ENCODE data around the gene WDR93. TPM values are rescaled to one million over a fixed set of nuclear protein-coding genes. Genes with fewer than 3 reads are reported as not detected.
A peak's percentile ranks its signal among the peaks of the same experiment; 100 is the strongest.

The WDR93 gene
- polyA plus RNA-seq, 2 of the 4 experiments (the other 2 are of a cell fraction): 0.10 to 0.26 TPM

DNA sequence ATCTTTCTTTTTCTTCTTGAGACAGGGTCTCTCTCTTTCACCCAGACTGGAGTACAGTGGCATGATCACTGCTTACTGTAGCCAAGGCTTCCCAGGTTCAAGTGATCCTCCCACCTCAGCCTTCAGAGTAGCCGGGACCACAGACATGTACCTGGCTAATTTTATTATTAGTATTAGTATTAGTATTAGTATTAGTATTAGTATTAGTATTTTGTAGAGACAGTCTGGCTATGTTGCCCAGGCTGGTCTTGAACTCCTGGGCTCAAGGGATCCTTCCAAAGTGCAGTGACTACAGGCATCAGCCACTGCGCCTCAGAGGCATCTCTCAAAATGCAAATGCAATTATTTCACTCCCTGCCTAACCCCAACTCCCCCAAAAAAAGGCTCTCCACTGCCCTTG, 37.0 kb upstream of the WDR93 start (continued):
- TF ChIP-seq, protein P1, sequence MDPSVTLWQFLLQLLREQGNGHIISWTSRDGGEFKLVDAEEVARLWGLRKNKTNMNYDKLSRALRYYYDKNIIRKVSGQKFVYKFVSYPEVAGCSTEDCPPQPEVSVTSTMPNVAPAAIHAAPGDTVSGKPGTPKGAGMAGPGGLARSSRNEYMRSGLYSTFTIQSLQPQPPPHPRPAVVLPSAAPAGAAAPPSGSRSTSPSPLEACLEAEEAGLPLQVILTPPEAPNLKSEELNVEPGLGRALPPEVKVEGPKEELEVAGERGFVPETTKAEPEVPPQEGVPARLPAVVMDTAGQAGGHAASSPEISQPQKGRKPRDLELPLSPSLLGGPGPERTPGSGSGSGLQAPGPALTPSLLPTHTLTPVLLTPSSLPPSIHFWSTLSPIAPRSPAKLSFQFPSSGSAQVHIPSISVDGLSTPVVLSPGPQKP (IDR thresholded peaks at IDR 0.05; ENCODE audit: low read depth, low read length): no peak
- TF ChIP-seq RAD21 (conservative IDR thresholded peaks at IDR 0.05 in 1 of 2, IDR thresholded peaks at IDR 0.05 in 1 of 2) (no peak), HMGXB4 (CRISPR knock-in tag; IDR thresholded peaks at IDR 0.05; ENCODE audit: borderline replicate concordance) (no peak), FOXS1 (CRISPR knock-in tag; IDR thresholded peaks at IDR 0.05) (no peak)

DNA sequence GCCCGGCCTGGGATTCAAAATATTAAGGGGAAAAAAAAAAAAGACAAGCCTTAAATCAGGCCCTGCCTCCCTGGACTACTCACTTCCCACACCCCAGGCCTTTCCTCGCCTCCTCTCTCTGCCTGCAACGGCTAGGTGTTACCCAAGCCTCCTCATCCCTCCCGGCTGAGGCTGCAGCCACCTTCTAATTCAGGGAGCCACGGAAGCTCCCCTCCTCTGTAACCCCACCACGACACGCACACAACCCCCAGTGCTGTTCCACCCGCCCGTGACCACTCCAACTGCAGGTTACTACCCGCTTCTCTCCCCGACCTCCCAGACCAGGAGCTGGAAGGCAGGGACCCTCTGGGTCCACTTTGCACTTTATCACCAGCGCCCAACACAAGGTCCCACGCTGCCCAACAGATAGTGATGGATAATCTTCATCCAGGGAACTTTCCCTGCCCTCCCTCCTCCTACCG, 36.3 kb upstream of the WDR93 start:
- ChIA-PET CTCF (interaction anchor here (1.0 to 1.8 kb wide), 5 partner anchors 8 to 48 kb away, joined by 3 to 7 read pairs (median 4); no protein-coding TSS in a partner anchor), POLR2A (interaction anchor here (0.6 to 1.5 kb wide), 2 partner anchors 61 to 79 kb away, joined by 3 read pairs; partner anchors contain the start of gene TICRR)
- Histone ChIP-seq H3K4me2 (peak overlapping the region; percentile 94), H3K4me3 (peak overlapping the region; percentile 71), H3K9me3 (no peaks in the 10 kb centered on the region), H3K27ac (peak overlapping the region; percentile 73 to 87), H3K4me1 (peaks cover 4% of the 10 kb centered on the region; the same call in 1 of the 3 replicates)
- FAIRE-seq (no peak), DNase-seq (ENCODE audit: low read depth in 1 of 2, low spot score in 1 of 2) (no peak), ATAC-seq (peak in 1 of 2 experiments; percentile 11; a peak in 2 of 6 replicates)
- TF ChIP-seq SMC3 (IDR thresholded peaks at IDR 0.05): no peak
- TF ChIP-seq POLR2AphosphoS2 (conservative IDR thresholded peaks at IDR 0.05; ENCODE audit: low read length): no peak
- TF ChIP-seq HOXB5 (CRISPR knock-in tag; IDR thresholded peaks at IDR 0.05): no peak
- TF ChIP-seq PBX3 (IDR thresholded peaks at IDR 0.05): no peak
- TF ChIP-seq MAZ (IDR thresholded peaks at IDR 0.05; ENCODE audit: borderline replicate concordance, low read depth, low read length): no peak
- TF ChIP-seq ZFP36 (IDR thresholded peaks at IDR 0.05; ENCODE audit: borderline replicate concordance, partially characterized antibody): no peak
- TF ChIP-seq SREBF2 (IDR thresholded peaks at IDR 0.05): no peak
- TF ChIP-seq HOXB13 (CRISPR knock-in tag; IDR thresholded peaks at IDR 0.05; ENCODE audit: low read depth): no peak
- no peak for TF ChIP-seq TFCP2L1 (CRISPR knock-in tag; IDR thresholded peaks at IDR 0.05)
- 84% methylated on average over 14 of the region's 14 CpGs for WGBS (ENCODE audit: missing lambda C conversion rate)

GRCh38 chr15:89654847-89655805, 35.5 kb upstream of the WDR93 start, which contains the start of gene KIF7:
Gene KIF7 (minus strand): TSS chr15:89655467. CDS start chr15:89652930, 2,537 bp downstream.
- WGBS (ENCODE audit: missing lambda C conversion rate): 10% methylated on average over 45 of the region's 87 CpGs
- Histone ChIP-seq H3K4me3 (peak within 1 kb of the TSS; percentile 71), H3K27ac (peak within 1 kb of the TSS; percentile 73 to 87), H3K9me3 (no peaks in the 10 kb centered on the region), H3K4me2 (peak within 1 kb of the TSS; percentile 94), H3K4me1 (peaks cover 4% of the 10 kb centered on the region; the same call in 1 of the 3 replicates)
- no peak for FAIRE-seq
- peak; percentile 42 to 60 for DNase-seq (ENCODE audit: low read depth in 1 of 2, low spot score in 1 of 2)
- CTCF ChIA-PET: interaction anchor here (1.0 to 1.7 kb wide), 4 partner anchors 8 to 15 kb away, joined by 3 to 7 read pairs (median 4); no protein-coding TSS in a partner anchor
- POLR2A ChIA-PET: interaction anchor here (0.6 to 1.5 kb wide), 2 partner anchors 61 to 80 kb away, joined by 3 read pairs; partner anchors contain the start of gene TICRR
- ATAC-seq: peak; percentile 69 to 88
- no peak for TF ChIP-seq ZNF302 (CRISPR knock-in tag; IDR thresholded peaks at IDR 0.05)
- TF ChIP-seq RNF2 (IDR thresholded peaks at IDR 0.05; ENCODE audit: borderline replicate concordance, low read depth): no peak; the same call in 1 of the 2 replicates
- TF ChIP-seq ZSCAN20 (CRISPR knock-in tag; IDR thresholded peaks at IDR 0.05): no peak
- TF ChIP-seq, protein P2, sequence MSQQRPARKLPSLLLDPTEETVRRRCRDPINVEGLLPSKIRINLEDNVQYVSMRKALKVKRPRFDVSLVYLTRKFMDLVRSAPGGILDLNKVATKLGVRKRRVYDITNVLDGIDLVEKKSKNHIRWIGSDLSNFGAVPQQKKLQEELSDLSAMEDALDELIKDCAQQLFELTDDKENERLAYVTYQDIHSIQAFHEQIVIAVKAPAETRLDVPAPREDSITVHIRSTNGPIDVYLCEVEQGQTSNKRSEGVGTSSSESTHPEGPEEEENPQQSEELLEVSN (IDR thresholded peaks at IDR 0.05; ENCODE audit: borderline replicate concordance, low read depth): peak; percentile 72; the same call in 1 of the 2 replicates
- TF ChIP-seq, protein P1 (IDR thresholded peaks at IDR 0.05; ENCODE audit: low read depth, low read length): no peak
- TF ChIP-seq HOXB13 (CRISPR knock-in tag; IDR thresholded peaks at IDR 0.05; ENCODE audit: low read depth): no peak
- no peak for TF ChIP-seq GATA3 (IDR thresholded peaks at IDR 0.05; ENCODE audit: borderline replicate concordance)
- TF ChIP-seq POLR2AphosphoS2 (conservative IDR thresholded peaks at IDR 0.05; ENCODE audit: low read length): no peak
- TF ChIP-seq REST (IDR thresholded peaks at IDR 0.05): no peak
- TF ChIP-seq KDM5A (IDR thresholded peaks at IDR 0.05): 0 out of 2 replicates have a peak, but pooled peaks have one; percentile 35
- TF ChIP-seq POLR2A (IDR thresholded peaks at IDR 0.05; ENCODE audit: low read length): peak; percentile 42

All from A549 (cell line).